Skin of body (tissue), 1 donor: ENCODE results near the gene RASL10B. TPM values are rescaled to one million over a fixed set of nuclear protein-coding genes. Genes with fewer than 3 reads are reported as not detected.

Experiments
- total RNA-seq: library from RNA; depleted of rRNA; stranded (reverse); fragments of >200 nt; gene quantifications from one replicate; pipeline ENCODE4 v1.2.3, GENCODE V29; 2014

Gene RASL10B
- total RNA-seq, 1 donor from 2014 or later, result 0.49 TPM

Other genes with a start within 250 kb of the RASL10B start
- gene SLFN12L, start 194.0 kb upstream of the RASL10B start, total RNA-seq, result 1.6 TPM
- 1.6 TPM for gene SLFN14, start 170.8 kb upstream of the RASL10B start, total RNA-seq
- 3.0 TPM for gene PEX12, start 153.1 kb upstream of the RASL10B start, total RNA-seq
- 52.1 TPM for gene AP2B1, start 144.3 kb upstream of the RASL10B start, total RNA-seq
- not detected for gene GAS2L2, start 21.6 kb downstream of the RASL10B start, total RNA-seq
- not detected for gene C17orf50, start 29.2 kb downstream of the RASL10B start, total RNA-seq
- gene MMP28, start 64.0 kb downstream of the RASL10B start, total RNA-seq, result 6.1 TPM
- 85.4 TPM for gene TAF15, start 77.8 kb downstream of the RASL10B start, total RNA-seq
- gene HEATR9, start 137.3 kb downstream of the RASL10B start, total RNA-seq, result not detected
- 1.4 TPM for gene CCL5, start 148.7 kb downstream of the RASL10B start, total RNA-seq
- 0.79 TPM for gene RDM1, start 199.1 kb downstream of the RASL10B start, total RNA-seq
- not detected for gene LYZL6, start 212.1 kb downstream of the RASL10B start, total RNA-seq
- gene CCL16, start 249.9 kb downstream of the RASL10B start, total RNA-seq, result not detected